Measurements from ENCODE around the gene CHEK1.
"Not testable (repeated sequence)": the region's sequence is repeated elsewhere in the genome, so short reads cannot be mapped to it uniquely, and the experiment has no call there.

The CHEK1 gene

DNA sequence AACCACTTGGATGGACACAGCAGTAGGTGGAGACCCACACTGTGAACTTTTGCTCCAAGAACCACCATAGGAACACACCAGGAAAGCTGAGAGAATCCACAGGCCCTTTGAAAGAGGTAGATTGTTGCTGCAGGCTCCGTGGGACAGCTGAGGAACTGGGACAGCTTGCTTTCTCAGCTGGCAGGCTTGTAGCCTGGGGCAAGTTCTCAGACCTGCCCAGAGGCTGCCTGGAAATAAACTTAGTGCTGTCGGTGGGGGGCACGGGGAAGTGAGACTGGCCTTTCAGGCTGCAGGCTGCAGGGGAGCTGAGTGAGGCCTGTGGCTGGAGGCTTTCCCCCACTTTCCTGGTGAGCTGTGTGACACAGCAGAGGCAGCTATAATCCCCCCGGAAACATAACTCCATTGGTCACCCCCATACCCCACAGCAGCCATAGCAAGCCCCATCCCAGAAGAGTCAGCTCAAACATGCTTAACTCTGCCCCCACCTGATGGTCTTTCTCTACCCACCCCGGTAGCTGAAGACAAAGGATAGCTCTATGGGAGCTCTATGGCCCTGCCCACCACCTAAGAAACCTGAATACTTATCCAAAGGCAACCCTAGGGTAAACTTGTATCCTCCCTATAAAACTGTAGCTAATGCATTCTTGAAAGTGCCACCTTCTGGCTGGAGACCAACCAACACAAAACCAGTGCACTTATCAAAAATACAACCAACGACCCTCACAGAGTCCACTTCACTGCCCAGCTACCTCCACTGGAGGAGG, 77.1 kb downstream of the CHEK1 start:
- TF ChIP-seq POLR2A (IDR thresholded peaks at IDR 0.05; ENCODE audit: low read depth, low read length) (no peak), TAF1 (IDR thresholded peaks at IDR 0.05; ENCODE audit: borderline replicate concordance, low read depth, low read length) (no peak), POLR2AphosphoS5 (IDR thresholded peaks at IDR 0.05; ENCODE audit: low read depth, low read length) (no peak)
- DNase-seq (ENCODE audit: insufficient read length) (no peak), FAIRE-seq (no peak)

GRCh38 chr11:125704686-125705085, 79.7 kb downstream of the CHEK1 start:
- not testable (repeated sequence) for DNase-seq (ENCODE audit: insufficient read length); FAIRE-seq

- no peak for DNase-seq (ENCODE audit: insufficient read length)
- FAIRE-seq = no peak
- no peak for TF ChIP-seq POLR2A (IDR thresholded peaks at IDR 0.05; ENCODE audit: low read depth, low read length)
- no peak for TF ChIP-seq POLR2AphosphoS5 (IDR thresholded peaks at IDR 0.05; ENCODE audit: low read depth, low read length)
- no peak for TF ChIP-seq TAF1 (IDR thresholded peaks at IDR 0.05; ENCODE audit: borderline replicate concordance, low read depth, low read length)
These were observed 95.8 kb downstream of the CHEK1 start for GRCh38 chr11:125720781-125721180.

- DNase-seq (ENCODE audit: insufficient read length) = no peak
- no peak for TF ChIP-seq POLR2AphosphoS5 (IDR thresholded peaks at IDR 0.05; ENCODE audit: low read depth, low read length)
- TF ChIP-seq TAF1 (IDR thresholded peaks at IDR 0.05; ENCODE audit: borderline replicate concordance, low read depth, low read length) = no peak
- no peak for TF ChIP-seq POLR2A (IDR thresholded peaks at IDR 0.05; ENCODE audit: low read depth, low read length)
- no peak for FAIRE-seq
These were observed 99.2 kb downstream of the CHEK1 start for GRCh38 chr11:125724125-125724524.

All from GM12892 (cell line).